HUES64 (cell line): Measurements from ENCODE around the gene CLIC4.

Experiments
- H3K27ac ChIP-seq: 2 replicates; pipeline ENCODE4 v1.7.0; 2013; ENCODE audit warnings: low read depth, low read length, inconsistent platforms
- H3K27me3 ChIP-seq: 2 replicates; pipeline ENCODE4 v1.6.1; 2013; ENCODE audit warnings: mild to moderate bottlenecking, low read length; ENCODE audit not compliant: insufficient read depth
- H3K36me3 ChIP-seq: 2 replicates; pipeline ENCODE4 v1.6.1; 2013; ENCODE audit warnings: mild to moderate bottlenecking, low read length; ENCODE audit not compliant: insufficient read depth
- H3K4me1 ChIP-seq: 2 replicates; pipeline ENCODE4 v1.6.1; 2013; ENCODE audit warnings: mild to moderate bottlenecking, low read length, moderate library complexity; ENCODE audit not compliant: insufficient read depth
- H3K4me3 ChIP-seq: 2 replicates; pipeline ENCODE4 v1.5.1; 2013; ENCODE audit warnings: mild to moderate bottlenecking, low read length, moderate library complexity
- H3K9ac ChIP-seq: 2 replicates; pipeline ENCODE4 v1.6.1; 2013; ENCODE audit warnings: mild to moderate bottlenecking, low read depth, low read length
- H3K9me3 ChIP-seq: 2 replicates; pipeline ENCODE4 v1.6.1; 2013; ENCODE audit warnings: low read depth, low read length; ENCODE audit not compliant: insufficient read depth
- WGBS: fragments of 150-250, 120-280 bp; methylation state at CpG from one replicate; pipeline ENCODE4 v1.1.7; 2013; ENCODE audit warnings: missing lambda C conversion rate; 5-methylcytosine and 5-hydroxymethylcytosine counted together

The CLIC4 gene

DNA sequence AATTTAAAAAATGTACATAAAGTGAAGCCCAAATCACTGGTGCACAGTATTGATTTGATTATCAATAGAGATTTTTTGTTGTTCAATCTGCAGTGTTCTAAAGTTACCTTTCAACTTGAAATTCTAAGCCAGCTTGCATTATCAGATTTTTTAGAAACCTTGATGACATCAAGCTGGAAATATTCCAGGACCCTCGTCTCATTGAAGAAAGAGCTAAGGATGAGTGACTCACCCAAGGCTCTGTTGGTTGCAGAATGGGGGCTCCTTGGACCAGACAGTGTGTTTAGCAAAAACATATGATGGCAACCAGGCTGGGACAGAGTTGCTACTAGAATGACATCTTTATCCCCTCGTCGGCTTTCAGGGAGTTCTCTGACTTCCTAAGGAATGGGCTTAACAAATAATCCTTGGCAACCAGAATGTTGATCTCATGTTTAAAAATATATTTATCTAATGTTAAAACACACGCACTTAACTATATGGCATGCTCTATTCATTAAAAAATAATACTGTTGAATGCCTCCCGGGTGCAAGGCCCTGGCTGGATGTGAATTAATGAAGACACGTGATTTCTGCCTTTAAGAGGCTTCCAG lies 105.2 kb downstream of the CLIC4 start:
- Histone ChIP-seq H3K4me3 (no peak overlapping the region), H3K4me1 (no peaks in the 10 kb centered on the region), H3K36me3 (peaks cover 3% of the 10 kb centered on the region; the same call in 1 of the 2 replicates), H3K9me3 (no peaks in the 10 kb centered on the region), H3K27ac (no peak overlapping the region), H3K9ac (no peak overlapping the region), H3K27me3 (peaks cover 14% of the 10 kb centered on the region)
- WGBS = 88% methylated on average over 5 of the region's 6 CpGs

DNA sequence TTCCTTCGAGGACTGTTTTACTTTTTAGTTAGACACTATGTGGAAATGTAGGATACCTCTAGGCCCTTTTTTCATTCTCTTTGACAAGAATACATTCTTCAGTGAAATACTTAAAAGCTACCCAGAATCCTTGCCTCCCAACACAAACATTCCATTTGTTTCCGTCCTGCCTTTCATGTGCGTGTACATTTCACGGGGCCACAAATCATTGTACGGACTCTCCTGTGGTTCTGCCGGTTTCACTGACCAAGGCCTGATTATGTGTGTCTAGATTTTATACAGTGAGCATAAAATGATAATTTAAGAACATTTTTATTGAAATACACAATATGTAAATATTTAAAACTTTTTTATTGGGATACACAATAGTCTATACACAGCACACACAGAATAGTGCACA lies 108.4 kb downstream of the CLIC4 start:
- Histone ChIP-seq H3K4me1 (no peaks in the 10 kb centered on the region), H3K27ac (no peak overlapping the region), H3K27me3 (peaks cover 10% of the 10 kb centered on the region), H3K9ac (no peak overlapping the region), H3K4me3 (no peak overlapping the region), H3K36me3 (no peaks in the 10 kb centered on the region), H3K9me3 (no peaks in the 10 kb centered on the region)
- 84% methylated on average over 6 of the region's 6 CpGs for WGBS

DNA sequence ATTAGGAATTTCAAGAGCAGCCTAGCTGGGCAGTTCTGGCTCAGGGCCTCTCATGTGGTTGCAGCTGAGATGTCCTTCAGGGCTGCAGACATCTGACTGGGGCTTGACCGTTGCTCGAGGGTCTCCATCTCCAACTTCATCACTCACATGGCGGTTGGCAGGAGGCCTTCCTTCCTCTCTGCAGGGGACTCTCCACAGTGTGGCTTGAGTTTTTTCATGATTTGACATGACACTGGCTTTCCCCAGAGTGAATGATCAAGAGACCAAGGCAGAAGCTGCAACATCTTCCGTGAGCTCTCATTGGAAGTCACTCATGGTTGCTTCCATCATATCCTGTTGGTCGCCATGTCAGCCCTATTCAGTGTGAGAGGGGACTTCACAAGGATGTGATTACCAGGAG lies 110.2 kb downstream of the CLIC4 start:
- H3K9ac ChIP-seq = no peak overlapping the region
- 82% methylated on average over 5 of the region's 5 CpGs for whole genome bisulfite sequencing

DNA sequence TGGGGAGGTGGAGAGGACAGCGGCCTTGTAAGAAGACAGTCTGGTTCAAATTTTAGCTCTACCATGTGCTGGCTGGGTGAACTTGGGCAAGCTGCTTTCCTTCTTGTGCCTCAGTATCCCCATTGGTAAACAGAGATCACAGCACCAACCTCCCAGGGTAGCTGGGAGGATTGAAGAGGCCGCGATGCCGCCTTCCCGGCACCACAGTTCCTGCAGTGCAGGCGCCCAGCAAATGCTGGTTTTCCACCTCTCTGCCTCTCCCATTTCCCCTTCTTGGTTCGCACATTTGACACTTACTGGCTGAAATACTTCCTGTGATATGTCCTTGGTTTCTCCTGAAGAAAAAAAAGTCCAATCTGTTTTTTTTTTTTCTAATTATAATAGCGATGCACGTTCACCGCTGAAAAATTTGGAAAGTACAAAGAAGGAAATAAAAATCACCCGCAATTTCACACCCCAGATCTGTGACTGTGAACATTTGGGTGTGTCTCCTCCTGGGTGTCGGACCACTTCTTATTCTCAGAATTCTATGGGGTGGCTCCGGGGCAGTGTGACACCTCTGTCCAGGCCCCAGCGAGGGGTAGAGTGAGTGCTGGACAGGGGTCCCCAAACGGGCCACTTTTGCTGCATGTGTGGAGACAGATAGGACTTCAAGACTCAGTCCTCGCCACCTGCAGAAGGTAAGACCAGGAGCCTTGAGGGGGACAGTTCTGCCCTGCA lies 111.7 kb downstream of the CLIC4 start:
- no peaks in the 10 kb centered on the region for H3K36me3 ChIP-seq
- H3K4me3 ChIP-seq = no peak overlapping the region
- no peaks in the 10 kb centered on the region for H3K4me1 ChIP-seq
- WGBS = 93% methylated on average over 16 of the region's 16 CpGs
- no peaks in the 10 kb centered on the region for H3K27me3 ChIP-seq
- no peaks in the 10 kb centered on the region for H3K9me3 ChIP-seq
- no peak overlapping the region for H3K27ac ChIP-seq
- H3K9ac ChIP-seq = no peak overlapping the region

More for the DNA sequence above, 110.2 kb downstream of the CLIC4 start:
- Histone ChIP-seq H3K4me1 (no peaks in the 10 kb centered on the region), H3K36me3 (no peaks in the 10 kb centered on the region), H3K9me3 (no peaks in the 10 kb centered on the region), H3K27me3 (no peaks in the 10 kb centered on the region), H3K27ac (no peak overlapping the region), H3K4me3 (no peak overlapping the region)

DNA sequence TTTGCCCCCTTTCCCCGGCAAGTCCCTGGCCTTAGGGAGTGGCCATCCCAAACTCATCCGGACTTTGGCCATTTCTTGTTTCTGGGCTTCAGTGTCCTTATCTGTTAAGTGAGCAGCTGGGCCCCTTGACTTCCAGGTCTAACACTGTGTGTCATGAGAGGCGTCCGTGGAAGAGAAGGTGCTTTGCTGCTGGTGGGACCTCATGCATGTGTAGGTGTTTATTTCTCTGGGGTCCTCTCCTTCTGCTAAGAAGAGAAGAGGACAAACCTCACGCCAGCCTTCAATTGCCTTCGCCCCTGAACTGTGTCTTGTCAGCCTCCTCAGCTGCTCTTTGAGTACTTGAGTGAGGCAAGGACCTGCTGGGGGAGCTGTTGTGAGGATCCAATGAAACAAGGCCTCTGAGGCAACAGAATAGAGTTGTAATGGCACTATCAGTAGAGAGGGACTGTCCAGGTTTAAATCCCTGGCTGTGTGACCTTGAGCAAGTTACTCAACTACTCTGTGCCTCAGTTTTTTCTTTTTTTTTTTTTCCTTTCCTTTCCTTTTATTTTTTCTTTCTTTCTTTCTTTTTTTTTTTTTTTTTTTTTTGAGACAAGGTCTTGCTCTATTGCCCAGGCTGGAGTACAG lies 112.4 kb downstream of the CLIC4 start:
- Histone ChIP-seq H3K27me3 (no peaks in the 10 kb centered on the region), H3K9me3 (no peaks in the 10 kb centered on the region)
- WGBS = 88% methylated on average over 6 of the region's 6 CpGs

DNA sequence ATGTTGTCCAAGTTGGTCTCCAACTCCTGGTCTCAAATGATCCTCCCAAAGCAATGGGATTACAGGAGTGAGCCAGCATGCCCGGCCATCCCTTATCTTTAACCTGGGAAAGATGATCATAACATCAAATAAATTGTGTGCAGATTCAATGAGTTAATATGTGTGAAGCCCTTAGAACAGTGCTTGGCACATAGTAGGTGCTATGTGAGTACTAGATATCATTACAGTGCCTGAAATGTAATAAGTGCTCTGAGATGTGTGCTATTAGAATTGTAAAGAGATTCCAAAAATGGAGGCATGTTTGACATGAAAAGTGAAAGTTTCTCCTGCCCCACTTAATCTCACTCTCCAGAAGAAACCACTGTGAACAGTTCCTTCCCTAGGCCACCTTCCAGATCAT lies 113.0 kb downstream of the CLIC4 start:
- 100% methylated on average over 1 of the region's 1 CpG for WGBS
- Histone ChIP-seq H3K36me3 (no peaks in the 10 kb centered on the region), H3K4me1 (no peaks in the 10 kb centered on the region), H3K27me3 (no peaks in the 10 kb centered on the region), H3K4me3 (no peak overlapping the region), H3K9ac (no peak overlapping the region), H3K27ac (no peak overlapping the region), H3K9me3 (no peaks in the 10 kb centered on the region)

More for the DNA sequence above, 112.4 kb downstream of the CLIC4 start:
- Histone ChIP-seq H3K9ac (no peak overlapping the region), H3K4me3 (no peak overlapping the region), H3K36me3 (no peaks in the 10 kb centered on the region), H3K27ac (no peak overlapping the region), H3K4me1 (no peaks in the 10 kb centered on the region)

DNA sequence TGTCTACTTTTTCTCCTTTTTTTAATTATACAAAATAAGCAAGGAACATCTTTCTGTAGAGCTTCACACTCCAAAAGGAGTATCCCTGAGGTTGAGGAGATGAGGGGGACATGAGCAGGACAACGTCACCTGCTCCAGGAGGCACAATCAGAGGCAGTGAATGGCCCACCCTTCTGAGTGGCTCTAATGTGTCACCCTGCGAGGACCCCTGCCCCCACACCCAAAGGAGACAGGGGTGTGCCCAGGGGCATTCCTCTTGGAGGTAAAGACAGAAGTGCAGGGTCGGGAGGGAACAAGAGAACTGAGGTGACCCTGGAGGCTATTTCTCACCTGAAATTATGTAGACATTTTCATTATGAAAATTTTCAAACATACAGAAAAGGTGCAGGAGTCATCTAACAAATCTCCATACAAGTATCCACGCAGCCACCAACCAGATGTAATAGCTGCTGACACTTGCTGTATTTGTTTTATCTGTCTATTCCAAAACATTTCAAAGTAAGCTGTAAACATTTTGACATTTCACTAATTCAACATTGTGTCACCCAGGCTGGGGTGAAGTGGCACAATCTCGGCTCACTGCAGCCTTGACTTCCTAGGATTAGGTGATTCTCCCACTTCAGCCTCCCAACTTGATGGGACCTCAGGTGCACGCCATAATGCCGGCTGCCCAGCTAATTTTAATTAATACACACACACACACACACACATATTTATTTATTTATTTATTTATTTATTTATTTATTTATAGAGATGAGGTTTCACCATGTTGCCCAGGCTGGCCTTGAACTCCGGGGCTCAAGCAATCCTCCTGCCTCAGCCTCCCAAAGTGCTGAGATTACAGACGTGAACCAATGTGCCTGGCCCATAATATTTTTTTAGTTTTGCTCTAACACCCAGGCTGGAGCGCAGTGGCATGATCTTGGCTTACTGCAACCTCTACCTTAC lies 114.1 kb downstream of the CLIC4 start:
- WGBS = 83% methylated on average over 9 of the region's 10 CpGs
- Histone ChIP-seq H3K9me3 (no peaks in the 10 kb centered on the region), H3K4me3 (no peak overlapping the region), H3K27me3 (no peaks in the 10 kb centered on the region), H3K27ac (no peak overlapping the region), H3K4me1 (peaks cover 3% of the 10 kb centered on the region; the same call in 1 of the 2 replicates), H3K9ac (no peak overlapping the region), H3K36me3 (no peaks in the 10 kb centered on the region)

DNA sequence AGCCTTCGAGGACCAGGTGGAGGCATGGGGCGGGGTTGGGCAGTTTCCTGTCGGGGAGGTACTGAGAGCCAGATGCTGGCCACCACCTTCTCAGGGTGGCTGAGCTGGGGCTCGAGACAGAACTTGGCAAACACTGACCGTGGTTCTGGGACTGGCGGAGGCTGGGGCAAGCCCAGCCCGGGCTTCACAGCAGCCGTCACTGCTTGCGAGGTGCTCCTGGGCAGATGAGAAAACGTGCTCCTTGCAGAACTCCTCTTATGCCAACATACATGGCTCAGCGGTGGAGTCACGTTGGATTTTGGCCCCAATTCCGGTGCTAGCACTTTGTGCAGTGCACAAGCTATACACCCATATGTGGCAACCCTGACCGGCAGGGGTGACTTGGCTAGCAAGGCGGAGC lies 115.6 kb downstream of the CLIC4 start:
- Histone ChIP-seq H3K27me3 (no peaks in the 10 kb centered on the region), H3K27ac (no peak overlapping the region), H3K9me3 (no peaks in the 10 kb centered on the region), H3K4me1 (peaks cover 7% of the 10 kb centered on the region; the same call in 1 of the 2 replicates), H3K9ac (no peak overlapping the region), H3K4me3 (no peak overlapping the region), H3K36me3 (no peaks in the 10 kb centered on the region)
- 91% methylated on average over 15 of the region's 15 CpGs for WGBS

DNA sequence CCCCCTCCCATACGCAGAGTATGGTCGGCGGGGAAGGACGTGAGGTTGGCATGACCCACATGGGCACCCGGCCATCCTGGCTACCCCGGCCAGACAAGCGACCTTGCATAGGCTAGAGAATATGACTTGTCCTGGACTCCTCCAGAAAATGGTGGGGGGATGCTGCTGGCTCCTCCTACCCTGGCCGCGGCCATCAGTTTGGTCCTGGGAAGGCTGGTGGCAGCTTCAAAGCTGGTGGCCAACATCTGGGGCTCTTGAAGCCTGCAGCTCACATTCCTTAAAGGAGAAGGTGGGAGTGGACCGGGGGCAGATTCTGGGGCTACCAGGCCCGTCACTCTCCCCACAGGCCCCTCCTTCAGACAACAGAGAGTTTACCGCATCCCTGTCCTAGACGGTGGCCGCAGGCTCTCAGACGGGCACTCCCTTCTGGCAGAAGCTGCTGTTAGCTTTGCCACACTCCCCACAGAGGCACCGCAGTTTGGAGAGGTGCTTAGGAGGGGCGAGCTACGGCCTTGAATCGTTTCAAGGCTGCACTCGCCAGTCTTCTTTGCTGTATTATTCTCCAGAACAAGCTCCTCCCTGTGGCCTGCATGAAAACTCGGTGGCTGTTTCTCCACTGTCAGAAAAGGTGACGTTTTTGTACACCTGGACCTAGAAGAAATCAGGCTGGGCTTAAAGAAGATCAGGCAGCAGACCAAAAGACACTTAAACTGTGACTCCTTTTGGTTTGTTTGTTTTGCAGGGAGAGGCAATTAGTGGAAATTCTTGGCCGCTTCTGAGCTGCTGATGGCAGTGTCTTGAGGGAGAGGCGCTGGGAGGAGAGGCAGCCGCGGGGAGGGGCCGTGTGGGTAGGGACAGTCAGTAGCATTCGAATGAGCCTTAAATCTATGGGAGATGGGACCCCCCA lies 116.8 kb downstream of the CLIC4 start:
- 65% methylated on average over 28 of the region's 28 CpGs for WGBS
- Histone ChIP-seq H3K9me3 (no peaks in the 10 kb centered on the region), H3K9ac (no peak overlapping the region), H3K4me1 (peaks cover 7% of the 10 kb centered on the region; the same call in 1 of the 2 replicates), H3K27ac (no peak overlapping the region), H3K36me3 (no peaks in the 10 kb centered on the region), H3K27me3 (no peaks in the 10 kb centered on the region), H3K4me3 (no peak overlapping the region)

DNA sequence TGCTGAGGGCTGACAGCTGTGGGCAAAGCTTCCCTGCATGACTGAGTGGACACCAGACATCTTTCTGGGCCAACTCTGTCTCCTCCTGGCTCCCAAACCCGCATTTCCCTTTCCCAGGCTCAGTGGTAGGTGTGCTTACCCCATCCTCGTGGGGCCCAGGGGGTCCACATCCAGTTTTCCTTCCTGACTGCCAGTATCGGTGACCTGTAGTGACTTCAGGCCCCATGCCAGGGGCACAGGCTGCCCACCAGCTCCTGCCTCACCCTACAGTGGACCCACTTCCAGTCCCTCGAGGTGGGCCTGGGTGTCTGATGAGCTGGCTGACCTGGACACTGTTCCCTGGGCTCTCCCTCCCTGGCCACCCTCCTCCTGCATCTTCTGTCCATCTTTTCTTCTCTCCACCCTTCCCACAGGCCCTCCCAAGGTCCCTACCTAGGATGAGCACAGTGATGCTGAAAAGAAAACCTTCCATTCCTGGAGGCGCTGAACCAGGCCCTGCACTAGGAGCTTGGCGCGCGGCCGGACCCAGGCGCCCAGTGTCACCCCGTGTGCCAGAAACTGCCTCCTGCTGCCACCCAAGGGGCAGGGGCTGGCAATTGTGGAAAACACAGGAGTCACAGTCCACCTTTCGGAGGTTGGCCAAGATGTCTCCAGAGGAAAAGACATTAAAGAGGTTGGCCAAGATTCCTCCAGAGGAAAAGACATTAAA lies 117.7 kb downstream of the CLIC4 start:
- no peaks in the 10 kb centered on the region for H3K27me3 ChIP-seq
- H3K4me3 ChIP-seq = no peak overlapping the region
- H3K9me3 ChIP-seq = no peaks in the 10 kb centered on the region
- H3K36me3 ChIP-seq = no peaks in the 10 kb centered on the region
- peaks cover 7% of the 10 kb centered on the region; the same call in 1 of the 2 replicates for H3K4me1 ChIP-seq
- H3K9ac ChIP-seq = no peak overlapping the region
- no peak overlapping the region for H3K27ac ChIP-seq
- 93% methylated on average over 12 of the region's 12 CpGs for WGBS
